PC-3 (cell line): ENCODE data around the gene MARCHF3. TPM values are rescaled to one million over a fixed set of nuclear protein-coding genes. Genes with fewer than 3 reads are reported as not detected.

Experiments
- ATAC-seq: fragments of 200-7000 bp; cut with Tn5 transposase; 2 replicates; pipeline ENCODE4 v1.9.1; 2020; ENCODE audit warnings: mild to moderate bottlenecking, moderate library complexity
- BruUV-seq: library from RNA; stranded (reverse); fragments of 400-500 nt; replicated peaks from 2 replicates; lab custom pipeline; 2021; lab: Mats Ljungman, UMichigan
- CTCF ChIA-PET: fragments of 300-600 bp; sonication (Branson Sonifier 250); formaldehyde crosslinking; loops from one replicate; lab custom pipeline; 2022; ENCODE audit warnings: antibody characterized with exemption; lab: Charles Lee
- POLR2A ChIA-PET: fragments of 300-600 bp; sonication (Branson Sonifier 250); formaldehyde crosslinking; loops from one replicate; lab custom pipeline; 2022; ENCODE audit warnings: antibody characterized with exemption; ENCODE audit not compliant: unreplicated experiment; lab: Charles Lee
- DNase-seq: peaks from one replicate; pipeline ENCODE4 v3.0.0-alpha.2; 2015
- H2AFZ ChIP-seq: fragments of 300-600 bp; sonication (generic); 2 replicates; pipeline ENCODE4 v1.6.0; 2016; ENCODE audit warnings: antibody characterized with exemption, low read length
- H3F3A ChIP-seq: fragments of 300-600 bp; sonication (generic); one replicate; pipeline ENCODE4 v1.6.0; 2017; ENCODE audit warnings: antibody characterized with exemption, low read length, control low read depth, mild to moderate bottlenecking; ENCODE audit not compliant: unreplicated experiment
- H3K27ac ChIP-seq: fragments of 300-600 bp; sonication (generic); 2 replicates; pipeline ENCODE4 v1.5.1; 2016; ENCODE audit warnings: mild to moderate bottlenecking, low read length
- H3K27me3 ChIP-seq: fragments of 300-600 bp; sonication (generic); 2 replicates; pipeline ENCODE4 v1.6.1; 2016; ENCODE audit warnings: low read length, mixed read lengths
- H3K36me3 ChIP-seq: fragments of 300-600 bp; sonication (generic); 2 replicates; pipeline ENCODE4 v1.6.1; 2016; ENCODE audit warnings: low read depth, mixed run types, low read length, mixed read lengths
- H3K4me1 ChIP-seq: fragments of 300-600 bp; sonication (generic); 2 replicates; pipeline ENCODE4 v1.5.1; 2016; ENCODE audit warnings: low read length; ENCODE audit not compliant: insufficient read depth
- H3K4me2 ChIP-seq: fragments of 300-600 bp; sonication (generic); 2 replicates; pipeline ENCODE4 v1.6.0; 2016; ENCODE audit warnings: low read length
- H3K4me3 ChIP-seq: fragments of 300-600 bp; sonication (generic); 2 replicates; pipeline ENCODE4 v1.5.1; 2016; ENCODE audit warnings: mild to moderate bottlenecking, low read length, mixed read lengths
- H3K79me2 ChIP-seq: fragments of 300-600 bp; sonication (generic); 2 replicates; pipeline ENCODE4 v1.6.1; 2017; ENCODE audit warnings: low read length, mixed read lengths
- H3K9ac ChIP-seq: fragments of 300-600 bp; sonication (generic); 2 replicates; pipeline ENCODE4 v1.6.0; 2016; ENCODE audit warnings: mild to moderate bottlenecking, low read length
- H3K9me2 ChIP-seq: fragments of 300-600 bp; sonication (generic); replicated peaks from 2 replicates; pipeline ENCODE4 v1.6.1; 2016; ENCODE audit warnings: mixed run types, low read length, mixed read lengths
- H3K9me3 ChIP-seq: fragments of 300-600 bp; sonication (generic); 2 replicates; pipeline ENCODE4 v1.6.1; 2016; ENCODE audit warnings: low read length, mixed read lengths
- H4K20me1 ChIP-seq: fragments of 300-600 bp; sonication (generic); 2 replicates; pipeline ENCODE4 v1.6.1; 2016; ENCODE audit warnings: low read length, mixed read lengths
- EZH2 ChIP-seq: fragments of 300-600 bp; sonication (generic); IDR thresholded peaks from one replicate; pipeline ENCODE4 v1.6.1; 2017; ENCODE audit warnings: antibody characterized with exemption, mild to moderate bottlenecking, low read length; ENCODE audit not compliant: unreplicated experiment
- EZH2phosphoT487 ChIP-seq: fragments of 300-600 bp; sonication (generic); IDR thresholded peaks from 2 replicates; pipeline ENCODE4 v1.6.1; 2018; ENCODE audit warnings: mild to moderate bottlenecking, antibody characterized with exemption, low read length, borderline replicate concordance
- intact Hi-C: fragments of 100-400 bp; cut with micrococcal nuclease; formaldehyde crosslinking; loops from 2 replicates; pipeline ENCODE4 v1.9.0; 2023
- total RNA-seq: library from RNA; depleted of rRNA; stranded (reverse); fragments of >200 nt; gene quantifications from 2 replicates; pipeline ENCODE4 v1.2.3, GENCODE V29; 2014
- TF ChIP-seq, protein P1 (sequence below): fragments of 300-600 bp; sonication (generic); conservative IDR thresholded peaks from 2 replicates; pipeline ENCODE4 v1.5.1; 2017; ENCODE audit warnings: antibody characterized with exemption, low read depth, mild to moderate bottlenecking, low read length

The MARCHF3 gene
- total RNA-seq, 1 experiment from 2014 or later, result 2.5 TPM

DNA sequence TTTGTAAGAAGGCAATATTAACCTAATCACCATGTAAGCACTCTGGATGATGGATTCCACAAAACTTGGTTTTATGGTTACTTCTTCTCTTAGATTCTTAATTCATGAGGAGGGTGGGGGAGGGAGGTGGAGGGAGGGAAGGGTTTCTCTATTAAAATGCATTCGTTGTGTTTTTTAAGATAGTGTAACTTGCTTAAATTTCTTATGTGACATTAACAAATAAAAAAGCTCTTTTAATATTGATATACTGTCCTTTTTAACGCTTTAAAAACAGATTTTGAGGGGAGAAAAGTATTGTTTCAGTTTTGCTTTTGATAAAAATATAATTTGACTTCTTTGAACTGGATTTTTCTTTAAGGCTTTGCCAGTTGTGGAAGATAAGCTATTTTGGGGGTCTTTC lies 193.6 kb downstream of the MARCHF3 start:
- no peak overlapping the region for H3K4me2 ChIP-seq
- H3K9me2 ChIP-seq, result no peaks in the 10 kb centered on the region
- CTCF ChIA-PET, result no interaction called here
- no peaks in the 10 kb centered on the region for H3F3A ChIP-seq
- no peaks in the 10 kb centered on the region for H3K79me2 ChIP-seq
- DNase-seq (no peak), ATAC-seq (no peak)
- no peaks in the 10 kb centered on the region for H3K27me3 ChIP-seq
- POLR2A ChIA-PET, result no interaction called here
- H3K36me3 ChIP-seq, result peaks cover 47% of the 10 kb centered on the region
- no peaks in the 10 kb centered on the region for H3K4me1 ChIP-seq
- no peak overlapping the region for H3K27ac ChIP-seq
- BruUV-seq, result no TSS peak
- H3K9me3 ChIP-seq, result no peaks in the 10 kb centered on the region
- H3K9ac ChIP-seq, result no peak overlapping the region
- TF ChIP-seq, protein P1, sequence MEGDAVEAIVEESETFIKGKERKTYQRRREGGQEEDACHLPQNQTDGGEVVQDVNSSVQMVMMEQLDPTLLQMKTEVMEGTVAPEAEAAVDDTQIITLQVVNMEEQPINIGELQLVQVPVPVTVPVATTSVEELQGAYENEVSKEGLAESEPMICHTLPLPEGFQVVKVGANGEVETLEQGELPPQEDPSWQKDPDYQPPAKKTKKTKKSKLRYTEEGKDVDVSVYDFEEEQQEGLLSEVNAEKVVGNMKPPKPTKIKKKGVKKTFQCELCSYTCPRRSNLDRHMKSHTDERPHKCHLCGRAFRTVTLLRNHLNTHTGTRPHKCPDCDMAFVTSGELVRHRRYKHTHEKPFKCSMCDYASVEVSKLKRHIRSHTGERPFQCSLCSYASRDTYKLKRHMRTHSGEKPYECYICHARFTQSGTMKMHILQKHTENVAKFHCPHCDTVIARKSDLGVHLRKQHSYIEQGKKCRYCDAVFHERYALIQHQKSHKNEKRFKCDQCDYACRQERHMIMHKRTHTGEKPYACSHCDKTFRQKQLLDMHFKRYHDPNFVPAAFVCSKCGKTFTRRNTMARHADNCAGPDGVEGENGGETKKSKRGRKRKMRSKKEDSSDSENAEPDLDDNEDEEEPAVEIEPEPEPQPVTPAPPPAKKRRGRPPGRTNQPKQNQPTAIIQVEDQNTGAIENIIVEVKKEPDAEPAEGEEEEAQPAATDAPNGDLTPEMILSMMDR, result no peak
- TF ChIP-seq EZH2phosphoT487 (no peak), EZH2 (no peak)
- no peaks in the 10 kb centered on the region for H4K20me1 ChIP-seq
- intact Hi-C loops, result no loop called here
- no peak overlapping the region for H3K4me3 ChIP-seq
- no peak overlapping the region for H2AFZ ChIP-seq

DNA sequence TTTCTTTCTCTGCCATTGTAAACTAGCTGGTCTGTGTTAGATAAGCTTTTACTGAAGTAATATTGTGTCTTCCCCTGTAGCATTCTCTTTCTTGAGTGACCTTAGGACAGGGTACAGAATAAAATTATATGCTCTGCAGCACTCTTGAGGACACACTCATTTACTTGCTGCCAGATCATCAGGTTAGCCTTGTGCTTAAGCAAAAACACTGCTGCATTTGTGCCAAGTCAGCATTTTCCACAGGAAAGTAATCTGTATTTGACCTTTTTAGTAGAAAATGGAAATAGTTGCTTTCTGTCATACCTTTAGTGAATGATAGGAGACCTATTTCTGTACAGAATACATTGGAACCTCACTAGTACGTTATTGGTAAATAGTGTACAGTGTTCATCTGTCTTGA lies 199.2 kb downstream of the MARCHF3 start:
- Histone ChIP-seq H3F3A (peaks cover 3% of the 10 kb centered on the region), H3K4me3 (no peak overlapping the region), H3K27ac (no peak overlapping the region), H3K27me3 (no peaks in the 10 kb centered on the region), H3K79me2 (0 out of 2 replicates have a peak, but pooled peaks cover 4% of the 10 kb centered on the region), H3K36me3 (peaks cover 80% of the 10 kb centered on the region), H4K20me1 (0 out of 2 replicates have a peak, but pooled peaks cover 5% of the 10 kb centered on the region), H3K4me1 (no peaks in the 10 kb centered on the region), H3K4me2 (no peak overlapping the region), H3K9me2 (no peaks in the 10 kb centered on the region), H2AFZ (no peak overlapping the region), H3K9me3 (no peaks in the 10 kb centered on the region), H3K9ac (no peak overlapping the region)
- intact Hi-C loops, result no loop called here
- TF ChIP-seq, protein P1, result no peak
- POLR2A ChIA-PET, result interaction anchor here (0.6 kb wide), 1 partner anchor 398 kb away, joined by 3 read pairs; no protein-coding TSS in a partner anchor
- BruUV-seq, result no TSS peak
- CTCF ChIA-PET, result no interaction called here
- ATAC-seq (no peak), DNase-seq (no peak)

GRCh38 chr5:126830061-126830460 lies 200.3 kb downstream of the MARCHF3 start:
- H3K4me3 ChIP-seq, result no peak overlapping the region
- H3K79me2 ChIP-seq, result 0 out of 2 replicates have a peak, but pooled peaks cover 4% of the 10 kb centered on the region
- intact Hi-C loops, result no loop called here
- no peak overlapping the region for H3K9ac ChIP-seq
- ChIA-PET POLR2A (interaction anchor here (0.7 kb wide), 1 partner anchor 199 kb away, joined by 9 read pairs; no protein-coding TSS in a partner anchor), CTCF (no interaction called here)
- H3K4me1 ChIP-seq, result no peaks in the 10 kb centered on the region
- no peak overlapping the region for H3K4me2 ChIP-seq
- no peaks in the 10 kb centered on the region for H3K27me3 ChIP-seq
- TF ChIP-seq EZH2 (no peak), EZH2phosphoT487 (no peak)
- TF ChIP-seq, protein P1, result no peak
- H4K20me1 ChIP-seq, result 0 out of 2 replicates have a peak, but pooled peaks cover 9% of the 10 kb centered on the region
- DNase-seq (no peak), ATAC-seq (no peak)
- peaks cover 3% of the 10 kb centered on the region for H3F3A ChIP-seq
- no peak overlapping the region for H2AFZ ChIP-seq
- H3K9me2 ChIP-seq, result no peaks in the 10 kb centered on the region
- no peaks in the 10 kb centered on the region for H3K9me3 ChIP-seq
- H3K27ac ChIP-seq, result no peak overlapping the region
- H3K36me3 ChIP-seq, result peaks cover 83% of the 10 kb centered on the region
- no TSS peak for BruUV-seq
